Karpas-422 (cell line): Measurements from ENCODE around the gene COLQ. TPM values are rescaled to one million over a fixed set of nuclear protein-coding genes. Genes with fewer than 3 reads are reported as not detected.

ENCODE experiments used
- DNase-seq: peaks from one replicate; pipeline ENCODE4 v3.0.0-alpha.2; 2015
- H2AFZ ChIP-seq: fragments of 200-600 bp; sonication (generic); 2 replicates; pipeline ENCODE4 v1.6.1; 2014; ENCODE audit warnings: antibody characterized with exemption, low read length, mixed read lengths
- H3K27ac ChIP-seq: fragments of 200-600 bp; sonication (generic); 2 replicates; pipeline ENCODE4 v1.5.1; 2014; ENCODE audit warnings: mild to moderate bottlenecking, low read length, moderate library complexity
- H3K27me3 ChIP-seq: fragments of 200-600 bp; sonication (generic); 2 replicates; pipeline ENCODE4 v1.6.1; 2014; ENCODE audit warnings: low read length, mixed read lengths
- H3K36me3 ChIP-seq: fragments of 200-600 bp; sonication (generic); 2 replicates; pipeline ENCODE4 v1.6.1; 2014; ENCODE audit warnings: low read length, mixed read lengths; ENCODE audit not compliant: insufficient read depth
- H3K4me1 ChIP-seq: fragments of 200-600 bp; sonication (generic); 2 replicates; pipeline ENCODE4 v1.6.1; 2014; ENCODE audit warnings: mild to moderate bottlenecking, low read length, mixed read lengths
- H3K4me2 ChIP-seq: fragments of 200-600 bp; sonication (generic); 2 replicates; pipeline ENCODE4 v1.6.1; 2014; ENCODE audit warnings: low read length, low read depth, mild to moderate bottlenecking; ENCODE audit not compliant: poor library complexity, severe bottlenecking
- H3K4me3 ChIP-seq: fragments of 200-600 bp; sonication (generic); 2 replicates; pipeline ENCODE4 v1.5.1; 2014; ENCODE audit warnings: mild to moderate bottlenecking, antibody characterized with exemption, low read length, mixed read lengths
- H3K79me2 ChIP-seq: fragments of 200-600 bp; sonication (generic); 2 replicates; pipeline ENCODE4 v1.6.1; 2014; ENCODE audit warnings: mild to moderate bottlenecking, low read length, mixed read lengths
- H3K9ac ChIP-seq: fragments of 200-600 bp; sonication (generic); 2 replicates; pipeline ENCODE4 v1.6.0; 2014; ENCODE audit warnings: low read length
- H3K9me2 ChIP-seq: fragments of 200-600 bp; sonication (generic), shearing (Covaris generic); replicated peaks from 2 replicates; pipeline ENCODE4 v1.6.0; 2014; ENCODE audit warnings: mild to moderate bottlenecking, low read length, moderate library complexity; ENCODE audit not compliant: insufficient read depth
- H3K9me3 ChIP-seq: fragments of 300-700, 200-600 bp; sonication (generic); 2 replicates; pipeline ENCODE4 v1.6.1; 2014; ENCODE audit warnings: low read length, mixed read lengths
- H4K20me1 ChIP-seq: fragments of 200-600 bp; sonication (generic); 2 replicates; pipeline ENCODE4 v1.6.1; 2014; ENCODE audit warnings: mild to moderate bottlenecking, antibody characterized with exemption, low read length, low read depth; ENCODE audit not compliant: insufficient read depth
- total RNA-seq: library from RNA; depleted of rRNA; stranded (reverse); fragments of >200 nt; shearing (Covaris generic); gene quantifications from 2 replicates; pipeline ENCODE4 v1.2.3, GENCODE V29; 2014; ENCODE audit warnings: low replicate concordance

Gene COLQ
- total RNA-seq, 1 experiment from 2014 or later: 2.6 TPM

DNA sequence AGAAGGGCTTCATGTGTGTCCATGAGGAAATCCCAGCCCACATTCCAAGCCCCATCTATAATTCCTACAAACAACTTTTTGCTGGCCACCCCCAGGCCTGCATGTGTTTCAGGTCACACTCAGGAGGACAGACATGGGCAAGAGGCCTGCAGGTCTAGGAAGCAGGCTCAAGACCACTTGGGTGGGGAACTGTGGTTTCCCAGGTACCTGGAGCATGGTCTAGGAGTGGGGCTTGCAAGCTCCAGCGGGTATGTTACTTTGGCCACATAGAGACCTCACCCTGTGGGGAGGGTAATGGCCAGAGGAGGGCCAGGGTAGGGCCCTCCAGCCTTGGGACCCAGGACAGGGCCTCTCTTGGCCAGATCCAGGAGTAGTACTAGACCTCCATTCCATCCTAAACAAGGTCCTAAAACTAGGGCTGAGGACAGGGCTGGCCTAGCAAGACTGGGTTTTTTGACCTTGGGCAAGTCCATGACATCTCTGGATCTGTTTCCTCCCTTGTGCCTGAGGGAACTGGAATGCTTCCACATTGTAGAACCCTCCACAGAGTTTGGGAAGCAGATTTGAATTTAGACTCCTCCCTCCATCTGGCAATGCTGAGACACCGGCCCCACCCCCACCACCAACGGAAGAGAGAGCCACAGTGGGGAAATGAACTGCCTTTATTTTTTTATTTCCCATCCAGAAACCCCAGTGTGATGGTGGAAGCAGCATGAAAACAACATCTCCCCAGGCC, 71.8 kb downstream of the COLQ start:
- Histone ChIP-seq H3K79me2 (no peaks in the 10 kb centered on the region), H3K4me2 (no peak overlapping the region), H3K9me2 (no peaks in the 10 kb centered on the region), H3K36me3 (no peaks in the 10 kb centered on the region), H3K9ac (no peak overlapping the region), H2AFZ (no peak overlapping the region), H3K27ac (no peak overlapping the region), H3K4me1 (no peaks in the 10 kb centered on the region), H3K27me3 (no peaks in the 10 kb centered on the region), H3K4me3 (no peak overlapping the region), H3K9me3 (no peaks in the 10 kb centered on the region), H4K20me1 (no peaks in the 10 kb centered on the region)
- no peak for DNase-seq

DNA sequence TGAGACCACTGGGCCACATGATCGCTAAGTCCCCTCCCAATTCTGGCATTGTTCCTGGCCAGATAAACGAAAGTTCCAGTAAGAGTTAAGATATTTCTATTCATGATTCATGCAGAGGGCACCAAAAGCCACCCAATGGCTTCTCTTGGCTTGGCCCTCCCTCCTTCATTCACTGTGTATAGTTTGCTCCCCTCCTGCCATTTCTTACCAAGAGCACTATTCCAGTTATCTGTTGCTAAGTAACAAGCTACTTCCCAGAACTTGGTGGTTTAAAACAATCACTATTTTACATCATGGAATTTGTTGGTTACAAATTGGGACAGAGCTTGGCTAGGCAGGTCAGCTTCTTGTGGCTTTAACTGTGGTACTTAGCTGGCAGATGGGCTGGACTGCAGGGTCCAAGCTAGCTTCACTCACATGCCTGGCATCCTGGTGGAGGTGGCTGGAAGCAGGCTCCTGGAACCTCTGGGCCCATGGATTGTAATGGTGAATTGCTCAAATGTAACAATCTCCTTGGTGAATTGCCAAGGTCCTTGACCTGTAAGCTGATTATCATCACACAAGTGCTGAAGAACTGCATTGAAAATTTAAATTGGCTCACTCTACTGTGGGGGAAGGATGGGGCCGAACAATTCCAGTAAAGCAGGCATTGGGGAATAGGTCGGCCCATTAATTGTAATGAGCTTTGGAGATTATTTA, 77.5 kb downstream of the COLQ start:
- Histone ChIP-seq H3K27me3 (no peaks in the 10 kb centered on the region), H3K9ac (no peak overlapping the region), H3K9me3 (no peaks in the 10 kb centered on the region), H3K36me3 (peaks cover 21% of the 10 kb centered on the region), H3K9me2 (no peaks in the 10 kb centered on the region), H3K4me1 (no peaks in the 10 kb centered on the region), H4K20me1 (no peaks in the 10 kb centered on the region), H3K4me2 (no peak overlapping the region), H3K4me3 (no peak overlapping the region), H3K27ac (no peak overlapping the region), H3K79me2 (no peaks in the 10 kb centered on the region), H2AFZ (no peak overlapping the region)
- DNase-seq: no peak

GRCh38 chr3:15440891-15441290, 80.6 kb downstream of the COLQ start:
- no peaks in the 10 kb centered on the region for H3K4me1 ChIP-seq
- H2AFZ ChIP-seq: no peak overlapping the region
- no peak for DNase-seq
- no peaks in the 10 kb centered on the region for H3K9me3 ChIP-seq
- H3K27ac ChIP-seq: no peak overlapping the region
- no peaks in the 10 kb centered on the region for H3K27me3 ChIP-seq
- H3K36me3 ChIP-seq: peaks cover 42% of the 10 kb centered on the region
- H3K4me2 ChIP-seq: no peak overlapping the region
- no peaks in the 10 kb centered on the region for H3K9me2 ChIP-seq
- H3K9ac ChIP-seq: no peak overlapping the region
- H3K79me2 ChIP-seq: no peaks in the 10 kb centered on the region
- H4K20me1 ChIP-seq: no peaks in the 10 kb centered on the region
- no peak overlapping the region for H3K4me3 ChIP-seq

DNA sequence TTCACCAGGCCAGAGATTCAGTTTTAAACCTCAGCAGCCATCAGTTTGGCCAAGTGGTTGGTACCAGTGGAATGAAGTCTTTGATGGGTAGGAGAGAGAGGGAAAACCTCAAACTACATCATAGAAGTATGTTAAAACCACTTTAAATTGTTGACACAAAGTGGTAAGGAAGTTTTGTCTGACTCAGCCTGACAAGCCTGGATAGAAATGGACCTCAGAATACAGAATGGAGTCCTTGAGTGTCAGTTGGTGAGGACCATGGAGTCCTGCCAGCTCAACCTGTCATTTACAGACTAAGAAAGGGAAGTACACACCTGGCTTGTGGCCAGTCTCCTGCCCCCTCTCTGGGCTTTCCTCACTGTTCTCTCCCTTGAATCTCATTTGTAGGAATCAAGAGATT, 82.0 kb downstream of the COLQ start:
- Histone ChIP-seq H3K4me1 (no peaks in the 10 kb centered on the region), H3K9me2 (no peaks in the 10 kb centered on the region), H3K9ac (no peak overlapping the region), H2AFZ (no peak overlapping the region), H3K27ac (no peak overlapping the region), H3K27me3 (no peaks in the 10 kb centered on the region), H3K4me3 (no peak overlapping the region), H4K20me1 (no peaks in the 10 kb centered on the region), H3K36me3 (peaks cover 55% of the 10 kb centered on the region), H3K9me3 (no peaks in the 10 kb centered on the region), H3K4me2 (no peak overlapping the region), H3K79me2 (no peaks in the 10 kb centered on the region)
- DNase-seq: no peak

- Histone ChIP-seq H4K20me1 (no peaks in the 10 kb centered on the region), H2AFZ (no peak overlapping the region), H3K4me2 (no peak overlapping the region), H3K36me3 (peaks cover 57% of the 10 kb centered on the region), H3K9me3 (no peaks in the 10 kb centered on the region), H3K9me2 (no peaks in the 10 kb centered on the region), H3K27me3 (no peaks in the 10 kb centered on the region), H3K79me2 (no peaks in the 10 kb centered on the region), H3K9ac (no peak overlapping the region), H3K27ac (no peak overlapping the region), H3K4me1 (no peaks in the 10 kb centered on the region), H3K4me3 (no peak overlapping the region)
- no peak for DNase-seq
These were observed 82.5 kb downstream of the COLQ start for GRCh38 chr3:15438983-15439382.

DNA sequence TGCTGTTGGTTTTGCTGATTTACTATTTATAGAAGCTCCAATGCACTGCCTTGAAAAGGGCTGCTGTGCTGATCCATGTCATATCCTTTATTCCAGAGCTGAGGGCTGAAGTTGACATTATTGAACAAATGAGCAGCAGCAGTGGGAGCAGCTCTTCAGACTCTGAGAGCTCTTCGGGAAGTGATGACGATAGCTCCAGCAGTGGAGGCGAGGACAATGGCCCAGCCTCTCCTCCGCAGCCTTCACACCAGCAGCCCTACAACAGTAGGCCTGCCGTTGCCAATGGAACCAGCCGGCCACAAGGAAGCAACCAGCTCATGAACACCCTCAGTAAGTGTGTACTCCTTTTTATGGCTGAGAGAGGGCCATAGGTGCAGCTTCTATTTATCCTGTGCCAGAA, 85.3 kb downstream of the COLQ start:
- no peak overlapping the region for H2AFZ ChIP-seq
- no peak overlapping the region for H3K27ac ChIP-seq
- no peak for DNase-seq
- no peak overlapping the region for H3K9ac ChIP-seq
- no peaks in the 10 kb centered on the region for H4K20me1 ChIP-seq
- H3K4me2 ChIP-seq: no peak overlapping the region
- no peak overlapping the region for H3K4me3 ChIP-seq
- H3K36me3 ChIP-seq: peaks cover 73% of the 10 kb centered on the region
- H3K27me3 ChIP-seq: no peaks in the 10 kb centered on the region
- H3K79me2 ChIP-seq: peaks cover 18% of the 10 kb centered on the region
- H3K9me2 ChIP-seq: no peaks in the 10 kb centered on the region
- H3K4me1 ChIP-seq: no peaks in the 10 kb centered on the region
- H3K9me3 ChIP-seq: no peaks in the 10 kb centered on the region

DNA sequence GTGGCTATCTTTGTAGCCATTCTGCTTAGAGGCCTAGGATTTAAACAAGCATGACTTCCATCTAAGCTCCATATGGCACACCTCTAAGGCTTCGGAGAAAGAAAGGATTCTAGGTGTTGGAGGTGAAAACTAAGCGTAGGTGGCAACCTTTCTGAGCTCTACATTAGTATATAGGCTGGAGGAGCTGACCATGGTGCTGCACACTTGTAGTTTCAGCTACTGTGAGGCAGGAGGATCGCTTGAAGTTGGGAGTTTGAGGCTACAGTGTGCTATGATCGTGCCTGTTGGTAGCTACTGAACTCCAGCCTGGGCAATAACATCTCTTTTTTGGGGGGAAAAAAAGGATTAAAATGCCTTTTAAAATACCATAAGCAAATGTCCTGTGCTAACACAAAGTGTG, 86.8 kb downstream of the COLQ start:
- Histone ChIP-seq H3K9me3 (no peaks in the 10 kb centered on the region), H3K9me2 (no peaks in the 10 kb centered on the region), H2AFZ (no peak overlapping the region), H3K4me3 (no peak overlapping the region), H3K27me3 (no peaks in the 10 kb centered on the region), H3K9ac (no peak overlapping the region), H3K4me2 (no peak overlapping the region), H3K36me3 (peaks cover 65% of the 10 kb centered on the region; the same call in 1 of the 2 replicates), H4K20me1 (no peaks in the 10 kb centered on the region), H3K4me1 (peaks cover 3% of the 10 kb centered on the region; the same call in 1 of the 2 replicates), H3K79me2 (peaks cover 33% of the 10 kb centered on the region), H3K27ac (no peak overlapping the region)
- no peak for DNase-seq

GRCh38 chr3:15433531-15433930, 88.0 kb downstream of the COLQ start:
- no peaks in the 10 kb centered on the region for H3K27me3 ChIP-seq
- H3K79me2 ChIP-seq: peaks cover 46% of the 10 kb centered on the region
- H3K27ac ChIP-seq: no peak overlapping the region
- no peak overlapping the region for H3K9ac ChIP-seq
- no peak overlapping the region for H3K4me2 ChIP-seq
- H3K9me3 ChIP-seq: no peaks in the 10 kb centered on the region
- no peaks in the 10 kb centered on the region for H3K9me2 ChIP-seq
- no peak overlapping the region for H2AFZ ChIP-seq
- peaks cover 8% of the 10 kb centered on the region for H4K20me1 ChIP-seq
- peaks cover 55% of the 10 kb centered on the region; the same call in 1 of the 2 replicates for H3K36me3 ChIP-seq
- H3K4me1 ChIP-seq: peaks cover 15% of the 10 kb centered on the region
- H3K4me3 ChIP-seq: no peak overlapping the region
- DNase-seq: no peak
